ENCODE results near the gene CLDN19. TPM values are rescaled to one million over a fixed set of nuclear protein-coding genes. Genes with fewer than 3 reads are reported as not detected.
"Not testable (repeated sequence)": the region's sequence is repeated elsewhere in the genome, so short reads cannot be mapped to it uniquely, and the experiment has no call there.

Gene CLDN19
- total and polyA plus RNA-seq, 11 donors = 0.01 to 0.11 TPM; not detected in 9

DNA sequence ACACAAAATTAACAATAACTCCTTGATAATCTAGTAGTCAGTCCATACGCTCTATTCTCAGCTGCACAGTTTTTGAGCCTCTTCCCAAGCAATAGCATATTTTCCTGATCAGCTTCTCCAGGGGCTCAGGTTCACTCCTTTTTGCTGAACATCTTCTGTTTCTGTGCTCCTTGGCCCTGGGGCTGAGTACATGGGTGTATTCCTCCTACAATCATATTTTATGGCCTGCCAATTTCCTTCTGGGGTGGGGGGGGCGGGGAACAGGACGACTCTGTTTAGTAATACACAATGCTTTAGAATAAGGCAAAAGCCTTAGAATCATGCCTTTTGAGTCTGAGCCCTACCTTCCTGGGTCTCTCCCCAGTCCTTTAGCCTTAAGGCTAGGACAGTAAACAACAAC lies 8.5 kb downstream of the CLDN19 start:
- no peak overlapping the region for H3K4me3 ChIP-seq
- no peak for ATAC-seq
- 67 to 90% (median 80%) methylated on average over 3 of the region's 3 CpGs for WGBS, 4 donors

DNA sequence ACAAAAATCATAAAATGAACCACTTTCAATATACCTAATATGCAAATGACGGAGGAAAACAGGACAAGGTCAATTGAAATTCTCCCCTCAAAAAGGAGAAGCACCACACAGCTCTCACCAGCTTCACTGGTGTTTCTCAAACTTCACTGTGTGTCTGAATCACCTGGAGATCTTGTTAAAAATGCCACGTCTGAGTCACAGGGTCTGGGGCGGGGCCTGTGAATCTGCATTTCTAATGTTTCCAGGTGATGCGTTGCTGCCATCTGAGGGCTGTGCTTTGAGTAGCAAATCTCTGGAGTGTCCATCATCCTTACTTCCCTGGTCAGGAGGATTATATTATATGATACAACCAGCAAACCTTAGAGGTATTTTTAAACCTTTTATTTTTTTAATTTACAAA lies 9.0 kb downstream of the CLDN19 start:
- no peak overlapping the region for H3K4me3 ChIP-seq
- H3K27ac ChIP-seq = no peak overlapping the region
- ATAC-seq = no peak
- no peak for DNase-seq
- 71 to 74% (median 72%) methylated on average over 4 of the region's 4 CpGs for WGBS, 4 donors
- no peaks in the 10 kb centered on the region for H3K4me1 ChIP-seq
- TF ChIP-seq, protein P1, sequence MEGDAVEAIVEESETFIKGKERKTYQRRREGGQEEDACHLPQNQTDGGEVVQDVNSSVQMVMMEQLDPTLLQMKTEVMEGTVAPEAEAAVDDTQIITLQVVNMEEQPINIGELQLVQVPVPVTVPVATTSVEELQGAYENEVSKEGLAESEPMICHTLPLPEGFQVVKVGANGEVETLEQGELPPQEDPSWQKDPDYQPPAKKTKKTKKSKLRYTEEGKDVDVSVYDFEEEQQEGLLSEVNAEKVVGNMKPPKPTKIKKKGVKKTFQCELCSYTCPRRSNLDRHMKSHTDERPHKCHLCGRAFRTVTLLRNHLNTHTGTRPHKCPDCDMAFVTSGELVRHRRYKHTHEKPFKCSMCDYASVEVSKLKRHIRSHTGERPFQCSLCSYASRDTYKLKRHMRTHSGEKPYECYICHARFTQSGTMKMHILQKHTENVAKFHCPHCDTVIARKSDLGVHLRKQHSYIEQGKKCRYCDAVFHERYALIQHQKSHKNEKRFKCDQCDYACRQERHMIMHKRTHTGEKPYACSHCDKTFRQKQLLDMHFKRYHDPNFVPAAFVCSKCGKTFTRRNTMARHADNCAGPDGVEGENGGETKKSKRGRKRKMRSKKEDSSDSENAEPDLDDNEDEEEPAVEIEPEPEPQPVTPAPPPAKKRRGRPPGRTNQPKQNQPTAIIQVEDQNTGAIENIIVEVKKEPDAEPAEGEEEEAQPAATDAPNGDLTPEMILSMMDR (IDR thresholded peaks at IDR 0.05) = no peak
- no peak for TF ChIP-seq POLR2A (IDR thresholded peaks at IDR 0.05)
- H3K36me3 ChIP-seq = no peaks in the 10 kb centered on the region
- intact Hi-C loops (cut with DNase I) = no loop called here
- no peaks in the 10 kb centered on the region for H3K9me3 ChIP-seq
- no peaks in the 10 kb centered on the region for H3K27me3 ChIP-seq

More for the DNA sequence above, 8.5 kb downstream of the CLDN19 start:
- Histone ChIP-seq H3K36me3 (no peaks in the 10 kb centered on the region), H3K9me3 (no peaks in the 10 kb centered on the region), H3K27ac (no peak overlapping the region), H3K27me3 (no peaks in the 10 kb centered on the region), H3K4me1 (peaks cover 0 to 4% (median 0%) of the 10 kb centered on the region in 12 donors)
- intact Hi-C loops (cut with DNase I) = no loop called here
- DNase-seq = no peak
- TF ChIP-seq, protein P1 (IDR thresholded peaks at IDR 0.05) = no peak
- TF ChIP-seq POLR2A (IDR thresholded peaks at IDR 0.05) = no peak

DNA sequence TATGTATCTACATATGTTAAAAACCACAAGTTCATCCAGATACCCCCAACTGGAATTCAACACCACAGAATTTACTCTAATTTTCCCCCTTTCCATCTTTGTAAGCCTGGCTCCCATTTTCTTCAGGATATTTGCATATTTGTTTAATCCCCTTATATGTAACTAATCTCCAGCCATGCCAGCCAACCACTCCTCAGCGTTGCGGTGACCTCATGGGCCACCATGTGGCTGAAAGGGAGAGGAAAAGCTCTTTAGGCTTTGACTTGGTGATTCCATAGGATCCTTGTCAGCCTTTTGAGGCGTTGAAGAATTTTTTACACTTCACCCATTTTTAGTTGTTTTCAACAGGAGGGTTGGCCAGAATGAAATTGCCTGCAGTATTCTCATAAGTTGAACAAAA lies 10.0 kb downstream of the CLDN19 start:
- DNase-seq = no peak
- Histone ChIP-seq H3K9me3 (no peaks in the 10 kb centered on the region), H3K36me3 (no peaks in the 10 kb centered on the region), H3K27me3 (no peaks in the 10 kb centered on the region), H3K4me3 (no peak overlapping the region), H3K27ac (no peak overlapping the region), H3K4me1 (no peaks in the 10 kb centered on the region)
- WGBS, 4 donors = 77 to 89% (median 83%) methylated on average over 3 of the region's 3 CpGs
- intact Hi-C loops (cut with DNase I) = no loop called here
- ATAC-seq = no peak
- TF ChIP-seq POLR2A (IDR thresholded peaks at IDR 0.05) = no peak
- TF ChIP-seq, protein P1 (IDR thresholded peaks at IDR 0.05) = no peak

- H3K4me3 ChIP-seq; H3K36me3 ChIP-seq; H3K4me1 ChIP-seq; ATAC-seq; H3K27ac ChIP-seq; H3K9me3 ChIP-seq; DNase-seq; H3K27me3 ChIP-seq; intact Hi-C loops (cut with DNase I): not testable (repeated sequence)
- 96 to 100% (median 99%) methylated on average over 4 of the region's 4 CpGs for WGBS, 4 donors
Observed at GRCh38 chr1:42725820-42726219, 14.2 kb downstream of the CLDN19 start.

GRCh38 chr1:42723511-42723910 lies 16.5 kb downstream of the CLDN19 start:
- H3K27ac ChIP-seq = no peak overlapping the region
- TF ChIP-seq, protein P1 (IDR thresholded peaks at IDR 0.05) = no peak
- no peak for TF ChIP-seq POLR2A (IDR thresholded peaks at IDR 0.05)
- intact Hi-C loops (cut with DNase I) = no loop called here
- WGBS, 4 donors = 88 to 90% (median 88%) methylated on average over 6 of the region's 6 CpGs
- H3K36me3 ChIP-seq = peaks cover 0 to 7% (median 0%) of the 10 kb centered on the region in 9 donors
- no peak overlapping the region for H3K4me3 ChIP-seq
- H3K9me3 ChIP-seq = no peaks in the 10 kb centered on the region
- H3K27me3 ChIP-seq = no peaks in the 10 kb centered on the region
- no peaks in the 10 kb centered on the region for H3K4me1 ChIP-seq
- ATAC-seq = no peak
- DNase-seq = no peak

DNA sequence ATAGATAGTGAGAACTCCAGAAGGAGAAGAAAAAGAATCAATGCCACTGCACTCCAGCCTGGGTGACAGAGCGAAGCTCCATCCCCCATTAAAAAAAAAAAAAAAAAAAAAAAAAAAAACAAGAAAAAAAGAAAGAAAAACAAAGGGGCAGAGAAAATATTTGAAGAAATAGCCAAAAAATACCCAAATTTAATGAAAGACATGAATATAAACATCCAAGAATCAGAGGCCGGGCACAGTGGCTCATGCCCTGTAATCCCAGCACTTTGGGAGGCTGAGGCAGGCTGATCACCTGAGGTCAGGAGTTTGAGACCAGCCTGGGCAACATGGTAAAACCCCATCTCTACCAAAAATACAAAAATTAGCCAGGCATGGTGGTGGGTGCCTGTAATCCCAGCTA lies 17.6 kb downstream of the CLDN19 start:
- H3K4me3 ChIP-seq; H3K4me1 ChIP-seq; DNase-seq; H3K36me3 ChIP-seq; H3K27me3 ChIP-seq; H3K9me3 ChIP-seq; intact Hi-C loops (cut with DNase I); ATAC-seq; H3K27ac ChIP-seq: not testable (repeated sequence)
- WGBS, 4 donors = 90 to 98% (median 92%) methylated on average over 2 of the region's 2 CpGs

Measured in heart left ventricle (tissue), 16 donors.